A549 (cell line): ENCODE results near the gene CREBZF. TPM values are rescaled to one million over a fixed set of nuclear protein-coding genes. Genes with fewer than 3 reads are reported as not detected.

Experiments
- BHLHE40 ChIP-seq: IDR thresholded peaks from 2 replicates; pipeline ENCODE4 v1.6.1; 2012; ENCODE audit warnings: low read depth, low read length, inconsistent platforms
- CBX2 ChIP-seq: fragments of 200-600 bp; sonication (generic); IDR thresholded peaks from 2 replicates; pipeline ENCODE4 v1.6.1; 2016; ENCODE audit warnings: low read depth, mild to moderate bottlenecking, borderline replicate concordance
- CBX8 ChIP-seq: fragments of 200-600 bp; sonication (generic); IDR thresholded peaks from 2 replicates; pipeline ENCODE4 v1.6.1; 2016
- CEBPB ChIP-seq, 2 experiments: fragments of >200 bp in 1 of 2; sonication (Bioruptor Twin) in 1 of 2; formaldehyde crosslinking in 1 of 2; IDR thresholded peaks; 2 replicates each; pipeline ENCODE4 v1.6.1; 2012 to 2016
- CHD2 ChIP-seq: fragments of 150-350 bp; IDR thresholded peaks from 2 replicates; pipeline ENCODE4 v1.6.1; 2014; ENCODE audit warnings: low read length; ENCODE audit not compliant: partially characterized antibody
- CHD4 ChIP-seq: fragments of 200-600 bp; sonication (generic); IDR thresholded peaks from 2 replicates; pipeline ENCODE4 v1.6.1; 2016; ENCODE audit warnings: antibody characterized with exemption, mild to moderate bottlenecking, borderline replicate concordance
- EHF ChIP-seq: fragments of 250-450 bp; sonication (Bioruptor Pico); IDR thresholded peaks from 2 replicates; pipeline ENCODE4 v1.5.0; 2020; ENCODE audit warnings: mild to moderate bottlenecking
- ESRRA ChIP-seq: fragments of 150-350 bp; IDR thresholded peaks from 2 replicates; pipeline ENCODE4 v1.6.1; 2014; ENCODE audit warnings: mild to moderate bottlenecking, low read length, borderline replicate concordance
- FOSB ChIP-seq: fragments of 250-450 bp; sonication (Bioruptor Pico); IDR thresholded peaks from 2 replicates; pipeline ENCODE4 v1.5.0; 2020; ENCODE audit warnings: mild to moderate bottlenecking, moderate library complexity
- FOSL2 ChIP-seq, 2 experiments: fragments of 450-650 bp in 1 of 2; fragments of >200 bp in 1 of 2; sonication (Bioruptor Twin) in 1 of 2; formaldehyde crosslinking; IDR thresholded peaks; 2 replicates each; pipeline versions ENCODE4 v1.5.0 to v1.6.1; 2016 to 2020; ENCODE audit warnings: mild to moderate bottlenecking in 1 of 2, moderate library complexity in 1 of 2
- FOXS1 ChIP-seq: fragments of 250-450 bp; sonication (Bioruptor Pico); IDR thresholded peaks from 2 replicates; pipeline ENCODE4 v1.5.0; 2020; ENCODE audit warnings: mild to moderate bottlenecking, moderate library complexity
- HDAC2 ChIP-seq: fragments of 200-600 bp; sonication (generic); IDR thresholded peaks from 2 replicates; pipeline ENCODE4 v1.6.1; 2016
- HEYL ChIP-seq: fragments of 250-450 bp; sonication (Bioruptor Pico); IDR thresholded peaks from 2 replicates; pipeline ENCODE4 v1.8.0; 2021; ENCODE audit warnings: mild to moderate bottlenecking, moderate library complexity
- HOXB13 ChIP-seq: fragments of 250-450 bp; sonication (Bioruptor Pico); IDR thresholded peaks from 2 replicates; pipeline ENCODE4 v1.5.0; 2020; ENCODE audit warnings: low read depth, mild to moderate bottlenecking, moderate library complexity
- JUN ChIP-seq, 2 experiments: fragments of >200 bp; sonication (Bioruptor Twin); formaldehyde crosslinking; IDR thresholded peaks; 2 replicates in 1 of 2; 3 replicates in 1 of 2; pipeline ENCODE4 v1.6.1; 2016 to 2017
- JUNB ChIP-seq: fragments of >200 bp; sonication (Bioruptor Twin); formaldehyde crosslinking; IDR thresholded peaks from 2 replicates; pipeline ENCODE4 v1.6.1; 2016
- MYC ChIP-seq: IDR thresholded peaks from 2 replicates; pipeline ENCODE4 v1.6.1; 2012; ENCODE audit warnings: mild to moderate bottlenecking, inconsistent platforms, low read length, improper control_type of control experiment, borderline replicate concordance
- NFE2L2 ChIP-seq: fragments of 150-350 bp; conservative IDR thresholded peaks from 2 replicates; pipeline ENCODE4 v1.6.1; 2014; ENCODE audit warnings: low read length
- NPAS2 ChIP-seq: fragments of 250-450 bp; sonication (Bioruptor Pico); IDR thresholded peaks from 2 replicates; pipeline ENCODE4 v1.8.0; 2022; ENCODE audit warnings: mild to moderate bottlenecking, moderate library complexity, borderline replicate concordance
- PHF8 ChIP-seq: fragments of 200-600 bp; sonication (generic); IDR thresholded peaks from 2 replicates; pipeline ENCODE4 v1.6.1; 2016; ENCODE audit warnings: low read depth, mild to moderate bottlenecking, antibody characterized with exemption, moderate library complexity, borderline replicate concordance
- POLR2A ChIP-seq: IDR thresholded peaks from 2 replicates; pipeline ENCODE4 v1.6.1; 2012; ENCODE audit warnings: mild to moderate bottlenecking, low read length
- RARB ChIP-seq: fragments of 250-450 bp; sonication (Bioruptor Pico); IDR thresholded peaks from 2 replicates; pipeline ENCODE4 v1.8.0; 2021; ENCODE audit warnings: mild to moderate bottlenecking, moderate library complexity
- RCOR1 ChIP-seq: fragments of 150-350 bp; IDR thresholded peaks from 2 replicates; pipeline ENCODE4 v1.6.1; 2014; ENCODE audit warnings: antibody characterized with exemption, low read length, low read depth
- RFX5 ChIP-seq: fragments of 450-650 bp; IDR thresholded peaks from 2 replicates; pipeline ENCODE4 v1.7.1; 2014; ENCODE audit warnings: antibody characterized with exemption, mild to moderate bottlenecking, moderate library complexity
- RNF2 ChIP-seq: fragments of 200-600 bp; sonication (generic); IDR thresholded peaks from 2 replicates; pipeline ENCODE4 v1.6.1; 2016; ENCODE audit warnings: low read depth, mild to moderate bottlenecking, antibody characterized with exemption, moderate library complexity, borderline replicate concordance
- SMC3 ChIP-seq: fragments of >200 bp; sonication (Bioruptor Twin); formaldehyde crosslinking; IDR thresholded peaks from 3 replicates; pipeline ENCODE4 v1.6.1; 2018; ENCODE audit warnings: inconsistent platforms
- SREBF2 ChIP-seq: fragments of 450-650 bp; IDR thresholded peaks from 2 replicates; pipeline ENCODE4 v1.6.1; 2014; ENCODE audit warnings: mild to moderate bottlenecking, moderate library complexity
- TFCP2L1 ChIP-seq: fragments of 250-450 bp; sonication (Bioruptor Pico); IDR thresholded peaks from 2 replicates; pipeline ENCODE4 v1.5.0; 2021; ENCODE audit warnings: mild to moderate bottlenecking
- ZNF302 ChIP-seq: fragments of 250-450 bp; sonication (Bioruptor Pico); IDR thresholded peaks from 2 replicates; pipeline ENCODE4 v1.9.0; 2021; ENCODE audit warnings: inconsistent platforms, mild to moderate bottlenecking, moderate library complexity
- ZSCAN20 ChIP-seq: fragments of 250-450 bp; sonication (Bioruptor Pico); IDR thresholded peaks from 2 replicates; pipeline ENCODE4 v1.8.0; 2022; ENCODE audit warnings: mild to moderate bottlenecking, moderate library complexity
- polyA plus RNA-seq, 4 experiments: library from polyadenylated mRNA; depleted of rRNA in 3 of 4; stranded (reverse); fragments of >200 nt; fragmentation: RNase III in 1 of 4; extraction: RNeasy Plus Mini Kit Qiagen cat#74134 plus additional on column Dnase treatment in 1 of 4; gene quantifications; 2 replicates in 3 of 4; 3 replicates in 1 of 4; pipeline ENCODE4 v1.2.3, GENCODE V29; 2011 to 2017
- TF ChIP-seq, protein P1 (sequence below): fragments of 450-650 bp; IDR thresholded peaks from 2 replicates; pipeline ENCODE4 v1.6.1; 2014; ENCODE audit warnings: antibody characterized with exemption
- TF ChIP-seq, protein P2 (sequence below): fragments of >200 bp; sonication (Bioruptor Twin); formaldehyde crosslinking; IDR thresholded peaks from 3 replicates; pipeline ENCODE4 v1.6.1; 2016
- TF ChIP-seq, protein P3 (sequence below): fragments of 150-350 bp; IDR thresholded peaks from 2 replicates; pipeline ENCODE4 v1.6.1; 2014; ENCODE audit warnings: low read depth, mild to moderate bottlenecking, low read length
- TF ChIP-seq, protein P4 (sequence below): IDR thresholded peaks from 2 replicates; pipeline ENCODE4 v1.6.1; 2012

Gene CREBZF
- polyA plus RNA-seq, 2 of the 4 experiments (the other 2 are of a cell fraction): 57.8 to 61.8 TPM

DNA sequence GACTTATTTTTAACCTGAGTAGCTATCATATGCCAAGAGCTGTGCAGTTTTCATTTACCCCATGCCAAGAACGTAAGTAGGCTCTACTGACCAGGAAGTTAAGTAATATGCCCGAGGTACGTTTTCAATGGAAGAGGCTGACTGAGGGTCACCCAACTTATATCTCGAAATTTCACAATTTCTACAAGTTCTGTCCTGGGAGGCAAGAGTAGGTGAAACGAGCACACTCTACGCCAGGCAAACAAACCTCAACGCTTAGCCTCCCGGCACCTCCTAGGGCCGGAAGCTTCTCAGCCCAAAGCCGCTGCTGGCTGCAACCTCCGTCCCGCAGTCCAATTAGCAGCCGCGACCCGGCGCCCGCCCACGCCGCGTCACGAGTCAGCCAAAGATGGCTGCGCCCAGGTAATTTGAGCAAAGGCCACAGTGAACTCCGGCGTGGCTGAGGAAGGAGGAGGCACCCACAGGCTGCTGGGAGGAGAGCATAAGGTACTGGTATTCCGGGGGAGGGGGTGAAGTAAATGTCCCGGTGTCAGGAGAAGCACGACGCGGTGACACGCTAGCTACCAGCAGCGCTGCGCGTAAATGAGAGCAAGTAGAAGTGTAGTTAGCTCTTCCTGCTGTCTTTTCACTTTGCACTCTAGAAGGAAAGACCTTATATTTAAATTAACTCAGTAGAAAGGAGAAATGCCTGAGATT, 17.2 kb downstream of the CREBZF start, which contains the start of gene TMEM126A (continued):
- no peak for TF ChIP-seq SREBF2
- TF ChIP-seq PHF8: peak; percentile 86
- TF ChIP-seq FOSL2 (IDR thresholded peaks at IDR 0.05): no peak
- TF ChIP-seq FOSL2 (CRISPR knock-in tag; IDR thresholded peaks at IDR 0.05): no peak
- TF ChIP-seq HEYL (CRISPR knock-in tag): no peak
- TF ChIP-seq, protein P1, sequence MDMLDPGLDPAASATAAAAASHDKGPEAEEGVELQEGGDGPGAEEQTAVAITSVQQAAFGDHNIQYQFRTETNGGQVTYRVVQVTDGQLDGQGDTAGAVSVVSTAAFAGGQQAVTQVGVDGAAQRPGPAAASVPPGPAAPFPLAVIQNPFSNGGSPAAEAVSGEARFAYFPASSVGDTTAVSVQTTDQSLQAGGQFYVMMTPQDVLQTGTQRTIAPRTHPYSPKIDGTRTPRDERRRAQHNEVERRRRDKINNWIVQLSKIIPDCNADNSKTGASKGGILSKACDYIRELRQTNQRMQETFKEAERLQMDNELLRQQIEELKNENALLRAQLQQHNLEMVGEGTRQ: peak; percentile 22; the same call in 1 of the 2 replicates
- TF ChIP-seq, protein P2, sequence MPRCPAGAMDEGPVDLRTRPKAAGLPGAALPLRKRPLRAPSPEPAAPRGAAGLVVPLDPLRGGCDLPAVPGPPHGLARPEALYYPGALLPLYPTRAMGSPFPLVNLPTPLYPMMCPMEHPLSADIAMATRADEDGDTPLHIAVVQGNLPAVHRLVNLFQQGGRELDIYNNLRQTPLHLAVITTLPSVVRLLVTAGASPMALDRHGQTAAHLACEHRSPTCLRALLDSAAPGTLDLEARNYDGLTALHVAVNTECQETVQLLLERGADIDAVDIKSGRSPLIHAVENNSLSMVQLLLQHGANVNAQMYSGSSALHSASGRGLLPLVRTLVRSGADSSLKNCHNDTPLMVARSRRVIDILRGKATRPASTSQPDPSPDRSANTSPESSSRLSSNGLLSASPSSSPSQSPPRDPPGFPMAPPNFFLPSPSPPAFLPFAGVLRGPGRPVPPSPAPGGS: peak; percentile 66; the same call in 1 of the 3 replicates
- TF ChIP-seq ZSCAN20 (CRISPR knock-in tag): 0 out of 2 replicates have a peak, but pooled peaks have one; percentile 31
- TF ChIP-seq RARB (CRISPR knock-in tag): no peak
- TF ChIP-seq, protein P3, sequence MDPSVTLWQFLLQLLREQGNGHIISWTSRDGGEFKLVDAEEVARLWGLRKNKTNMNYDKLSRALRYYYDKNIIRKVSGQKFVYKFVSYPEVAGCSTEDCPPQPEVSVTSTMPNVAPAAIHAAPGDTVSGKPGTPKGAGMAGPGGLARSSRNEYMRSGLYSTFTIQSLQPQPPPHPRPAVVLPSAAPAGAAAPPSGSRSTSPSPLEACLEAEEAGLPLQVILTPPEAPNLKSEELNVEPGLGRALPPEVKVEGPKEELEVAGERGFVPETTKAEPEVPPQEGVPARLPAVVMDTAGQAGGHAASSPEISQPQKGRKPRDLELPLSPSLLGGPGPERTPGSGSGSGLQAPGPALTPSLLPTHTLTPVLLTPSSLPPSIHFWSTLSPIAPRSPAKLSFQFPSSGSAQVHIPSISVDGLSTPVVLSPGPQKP: no peak
- no peak for TF ChIP-seq FOSB (CRISPR knock-in tag)
- TF ChIP-seq, protein P4, sequence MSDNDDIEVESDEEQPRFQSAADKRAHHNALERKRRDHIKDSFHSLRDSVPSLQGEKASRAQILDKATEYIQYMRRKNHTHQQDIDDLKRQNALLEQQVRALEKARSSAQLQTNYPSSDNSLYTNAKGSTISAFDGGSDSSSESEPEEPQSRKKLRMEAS: peak; percentile 82
- TF ChIP-seq HOXB13 (CRISPR knock-in tag): no peak
- TF ChIP-seq NFE2L2: no peak
- TF ChIP-seq CBX8: no peak
- TF ChIP-seq CHD2: no peak
- TF ChIP-seq CBX2: no peak
- no peak for TF ChIP-seq ESRRA
- no peak for TF ChIP-seq EHF (CRISPR knock-in tag)
- no peak for TF ChIP-seq CHD4
- TF ChIP-seq RNF2: no peak
- no peak for TF ChIP-seq ZNF302 (CRISPR knock-in tag)
- no peak for TF ChIP-seq SMC3
- TF ChIP-seq FOXS1 (CRISPR knock-in tag): no peak
- TF ChIP-seq MYC: no peak
- TF ChIP-seq TFCP2L1 (CRISPR knock-in tag): no peak
- no peak for TF ChIP-seq BHLHE40
- peak; percentile 68 to 79; a peak in 4 of 5 replicates for TF ChIP-seq JUN (IDR thresholded peaks at IDR 0.05)
- TF ChIP-seq JUNB: no peak
- no peak for TF ChIP-seq RCOR1
- peak; percentile 58; the same call in 1 of the 2 replicates for TF ChIP-seq HDAC2
- peak in 1 of 2 experiments; percentile 33; a peak in 1 of 4 replicates for TF ChIP-seq CEBPB (IDR thresholded peaks at IDR 0.05)
- TF ChIP-seq NPAS2 (CRISPR knock-in tag): no peak
- TF ChIP-seq POLR2A: peak; percentile 88
- 0 out of 2 replicates have a peak, but pooled peaks have one; percentile 23 for TF ChIP-seq RFX5
